Cardiac fibroblast (primary cell): ENCODE results near the gene TLCD3A.

Source experiments
- DNase-seq, 2 donors: peaks; one replicate each; pipeline versions ENCODE4 v3.0.0 to v3.0.0-alpha.2; 2010; ENCODE audit warnings: low read depth in 2 of 2
- H3K4me3 ChIP-seq, 2 donors: replicated peaks in 1 of 2; 1 replicate in 1 of 2; 2 replicates in 1 of 2; pipeline ENCODE4 v1.5.1; 2011; ENCODE audit warnings: low read depth in 2 of 2, low read length in 2 of 2, mild to moderate bottlenecking in 2 of 2, moderate library complexity in 1 of 2
- CTCF ChIP-seq: IDR thresholded peaks from one replicate; pipeline ENCODE4 v1.5.1; 2011; ENCODE audit warnings: low read depth, mild to moderate bottlenecking, low read length, inconsistent platforms

The TLCD3A gene

GRCh38 chr17:705863-706262 lies 26.5 kb upstream of the TLCD3A start:
- no peak for TF ChIP-seq CTCF
- peak in 1 of 2 donors; percentile 45 for DNase-seq
- H3K4me3 ChIP-seq, result no peak overlapping the region

GRCh38 chr17:708132-708531 lies 24.3 kb upstream of the TLCD3A start:
- no peak for DNase-seq
- H3K4me3 ChIP-seq, result no peak overlapping the region
- TF ChIP-seq CTCF, result no peak

- TF ChIP-seq CTCF, result no peak
- no peak overlapping the region for H3K4me3 ChIP-seq
- no peak for DNase-seq
These were observed 14.3 kb upstream of the TLCD3A start for GRCh38 chr17:718075-718474.

GRCh38 chr17:720706-721539 lies 11.5 kb upstream of the TLCD3A start:
- no peak for TF ChIP-seq CTCF
- H3K4me3 ChIP-seq, result no peak overlapping the region
- no peak for DNase-seq

GRCh38 chr17:721540-721937 lies 10.9 kb upstream of the TLCD3A start:
- H3K4me3 ChIP-seq, result no peak overlapping the region
- no peak for TF ChIP-seq CTCF
- DNase-seq, result no peak

GRCh38 chr17:725084-725483 lies 7.3 kb upstream of the TLCD3A start:
- TF ChIP-seq CTCF, result no peak
- no peak for DNase-seq
- H3K4me3 ChIP-seq, result no peak overlapping the region

- no peak for DNase-seq
- H3K4me3 ChIP-seq, result no peak overlapping the region
- TF ChIP-seq CTCF, result no peak
These were observed 6.7 kb upstream of the TLCD3A start for GRCh38 chr17:725746-726145.
